GM12878 (cell line): ENCODE measurements around the gene PLXNB2.
A peak's percentile ranks its signal among the peaks of the same experiment; 100 is the strongest.

Experiments used
- ATF7 ChIP-seq: fragments of 450-650 bp; IDR thresholded peaks from 2 replicates; pipeline ENCODE4 v1.6.1; 2016; ENCODE audit warnings: low read depth, mild to moderate bottlenecking
- CBX3 ChIP-seq: fragments of 200-600 bp; sonication (generic); IDR thresholded peaks from 2 replicates; pipeline ENCODE4 v1.6.1; 2016; ENCODE audit warnings: low read depth, borderline replicate concordance
- CBX5 ChIP-seq: sonication (generic); IDR thresholded peaks from 2 replicates; pipeline ENCODE4 v1.6.1; 2016; ENCODE audit warnings: low read depth, moderate library complexity, mild to moderate bottlenecking, inconsistent platforms
- CHD1 ChIP-seq: IDR thresholded peaks from 2 replicates; pipeline ENCODE4 v1.6.1; 2012; ENCODE audit warnings: low read depth, low read length, improper control_type of control experiment
- CREM ChIP-seq: IDR thresholded peaks from 2 replicates; pipeline ENCODE4 v1.6.1; 2014; ENCODE audit warnings: antibody characterized with exemption, low read depth
- JUNB ChIP-seq: IDR thresholded peaks from 2 replicates; pipeline ENCODE4 v1.6.1; 2016; ENCODE audit warnings: antibody characterized with exemption, mild to moderate bottlenecking
- NFYB ChIP-seq: IDR thresholded peaks from 2 replicates; pipeline ENCODE4 v1.6.1; 2011; ENCODE audit warnings: low read depth, mild to moderate bottlenecking, low read length, improper control_type of control experiment, moderate library complexity; ENCODE audit not compliant: insufficient read depth
- POLR2A ChIP-seq: IDR thresholded peaks from 2 replicates; pipeline ENCODE4 v1.6.1; 2011; ENCODE audit warnings: low read depth, mild to moderate bottlenecking, low read length
- RFX5 ChIP-seq: IDR thresholded peaks from 2 replicates; pipeline ENCODE4 v1.6.1; 2011; ENCODE audit warnings: low read depth, low read length, improper control_type of control experiment
- STAT1 ChIP-seq: fragments of 450-650 bp; conservative IDR thresholded peaks from 2 replicates; pipeline ENCODE4 v1.6.1; 2014; ENCODE audit warnings: antibody characterized with exemption, mild to moderate bottlenecking
- TAF1 ChIP-seq: IDR thresholded peaks from 2 replicates; pipeline ENCODE4 v1.6.1; 2011; ENCODE audit warnings: mild to moderate bottlenecking, low read depth, low read length, borderline replicate concordance
- TCF12 ChIP-seq: IDR thresholded peaks from 2 replicates; pipeline ENCODE4 v1.6.1; 2011; ENCODE audit warnings: low read depth, mild to moderate bottlenecking, low read length
- ZNF384 ChIP-seq: IDR thresholded peaks from 2 replicates; pipeline ENCODE4 v1.6.1; 2012; ENCODE audit warnings: low read depth, mild to moderate bottlenecking, low read length, improper control_type of control experiment, borderline replicate concordance
- TF ChIP-seq, protein P1 (sequence below), 3 experiments: IDR thresholded peaks in 2 of 3; conservative IDR thresholded peaks in 1 of 3; 2 replicates each; pipeline ENCODE4 v1.5.1; 2011; ENCODE audit warnings: low read depth in 3 of 3, low read length in 3 of 3, mild to moderate bottlenecking in 3 of 3, control low read depth in 2 of 3, moderate library complexity in 2 of 3, inconsistent platforms in 1 of 3, mixed read lengths in 1 of 3; ENCODE audit not compliant: control insufficient read depth in 2 of 3, insufficient read depth in 1 of 3; ENCODE audit errors: extremely low read depth in 1 of 3

DNA sequence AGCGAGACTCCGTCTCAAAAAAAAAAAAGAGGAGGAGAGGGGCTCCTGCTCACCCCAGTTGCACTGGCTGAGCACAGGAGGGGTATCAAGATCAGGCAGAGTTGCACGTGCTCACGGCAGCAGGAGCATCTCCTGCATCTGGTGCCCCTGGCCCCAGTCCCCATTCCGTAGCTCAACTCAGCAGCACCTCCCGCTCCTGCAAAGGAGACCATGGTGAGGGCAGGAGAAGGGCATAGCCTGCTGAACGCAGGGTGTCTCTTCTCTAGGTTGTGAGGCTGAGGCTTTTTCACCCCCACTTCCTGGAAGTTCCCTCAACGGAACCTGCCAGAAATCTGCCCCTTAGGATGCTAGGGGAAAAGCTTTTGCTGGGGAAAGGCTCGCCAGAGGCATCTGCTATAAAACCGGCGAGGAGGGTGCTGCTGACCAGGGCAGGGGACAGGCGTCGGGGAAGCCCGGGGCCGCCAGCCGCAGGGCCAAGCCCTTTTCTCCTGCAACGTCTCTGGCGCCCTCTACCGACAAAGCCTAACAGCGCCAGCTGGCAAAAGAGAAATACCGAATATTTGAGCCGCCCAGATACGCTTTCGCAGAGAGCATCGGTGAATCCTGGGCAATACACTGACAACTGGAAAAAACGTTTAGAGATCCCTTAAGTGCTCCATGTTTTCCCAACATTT is 34.7 kb upstream of the PLXNB2 start:
- TF ChIP-seq CBX3 (no peak), JUNB (no peak), TCF12 (peak; percentile 91), CHD1 (no peak), STAT1 (no peak), ATF7 (no peak), RFX5 (no peak), POLR2A (no peak), CREM (0 out of 2 replicates have a peak, but pooled peaks have one; percentile 39), TAF1 (no peak), ZNF384 (no peak), CBX5 (no peak), NFYB (no peak)
- TF ChIP-seq, protein P1, sequence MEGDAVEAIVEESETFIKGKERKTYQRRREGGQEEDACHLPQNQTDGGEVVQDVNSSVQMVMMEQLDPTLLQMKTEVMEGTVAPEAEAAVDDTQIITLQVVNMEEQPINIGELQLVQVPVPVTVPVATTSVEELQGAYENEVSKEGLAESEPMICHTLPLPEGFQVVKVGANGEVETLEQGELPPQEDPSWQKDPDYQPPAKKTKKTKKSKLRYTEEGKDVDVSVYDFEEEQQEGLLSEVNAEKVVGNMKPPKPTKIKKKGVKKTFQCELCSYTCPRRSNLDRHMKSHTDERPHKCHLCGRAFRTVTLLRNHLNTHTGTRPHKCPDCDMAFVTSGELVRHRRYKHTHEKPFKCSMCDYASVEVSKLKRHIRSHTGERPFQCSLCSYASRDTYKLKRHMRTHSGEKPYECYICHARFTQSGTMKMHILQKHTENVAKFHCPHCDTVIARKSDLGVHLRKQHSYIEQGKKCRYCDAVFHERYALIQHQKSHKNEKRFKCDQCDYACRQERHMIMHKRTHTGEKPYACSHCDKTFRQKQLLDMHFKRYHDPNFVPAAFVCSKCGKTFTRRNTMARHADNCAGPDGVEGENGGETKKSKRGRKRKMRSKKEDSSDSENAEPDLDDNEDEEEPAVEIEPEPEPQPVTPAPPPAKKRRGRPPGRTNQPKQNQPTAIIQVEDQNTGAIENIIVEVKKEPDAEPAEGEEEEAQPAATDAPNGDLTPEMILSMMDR (IDR thresholded peaks at IDR 0.05 in 2 of 3, conservative IDR thresholded peaks at IDR 0.05 in 1 of 3; ENCODE audit: control insufficient read depth in 2 of 3, extremely low read depth in 1 of 3, insufficient read depth in 1 of 3, low read depth in 3 of 3, low read length in 3 of 3) = peak; percentile 96 to 99 (median 96); a peak in 5 of 6 replicates
